Measurements from ENCODE around the gene APPL2.
"Not testable (repeated sequence)": the region's sequence is repeated elsewhere in the genome, so short reads cannot be mapped to it uniquely, and the experiment has no call there.

The APPL2 gene

DNA sequence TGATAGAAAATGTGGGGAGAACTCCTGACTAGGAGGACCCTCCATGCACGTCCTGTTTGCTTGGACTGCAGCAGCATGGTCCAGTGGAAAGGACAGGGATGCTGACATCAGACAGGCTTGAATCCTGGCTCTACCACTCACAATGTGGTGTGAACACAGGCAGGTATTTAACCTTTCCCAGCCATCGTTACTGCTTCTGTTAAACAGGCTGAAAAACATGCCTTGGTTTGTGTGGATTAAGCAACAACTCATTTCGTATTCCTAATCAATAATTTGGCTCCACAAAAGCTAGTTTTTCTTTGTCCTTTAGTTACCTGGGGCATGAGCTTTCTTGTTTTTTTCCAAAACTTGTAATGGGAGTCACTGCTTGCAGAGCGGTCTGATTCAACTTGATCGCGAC, 41.0 kb downstream of the APPL2 start:
- no peak for DNase-seq (ENCODE audit: low read depth in 3 of 3)

DNA sequence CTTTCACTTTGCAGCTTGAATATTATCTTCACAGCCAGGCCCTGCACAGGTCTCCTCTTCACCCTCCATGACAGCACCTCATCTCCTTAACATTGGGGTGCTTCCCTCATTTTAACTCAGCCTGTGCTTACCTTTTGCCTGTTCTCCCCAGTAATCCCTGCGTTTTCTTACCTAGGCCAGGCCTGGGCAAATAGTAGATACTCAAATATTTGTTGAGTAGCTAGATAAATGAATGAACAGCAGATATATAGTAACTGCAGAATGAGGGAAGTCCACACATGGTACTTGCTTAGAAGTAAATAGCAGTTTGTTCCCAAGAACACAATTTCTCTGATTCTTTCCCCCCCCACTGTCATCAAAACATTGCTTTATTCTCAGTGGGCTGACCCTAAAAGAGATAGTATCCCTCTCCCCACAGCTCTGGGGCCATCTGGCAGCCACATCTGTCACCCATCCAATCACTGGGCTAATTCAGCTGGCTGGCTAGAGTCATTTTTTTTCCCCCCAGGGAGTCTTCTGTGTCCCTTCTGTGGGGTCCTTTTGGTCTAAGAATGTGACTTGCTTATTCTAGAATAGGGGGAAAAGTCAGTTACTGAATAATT, 43.2 kb downstream of the APPL2 start:
- DNase-seq (ENCODE audit: low read depth in 3 of 3) = no peak

DNA sequence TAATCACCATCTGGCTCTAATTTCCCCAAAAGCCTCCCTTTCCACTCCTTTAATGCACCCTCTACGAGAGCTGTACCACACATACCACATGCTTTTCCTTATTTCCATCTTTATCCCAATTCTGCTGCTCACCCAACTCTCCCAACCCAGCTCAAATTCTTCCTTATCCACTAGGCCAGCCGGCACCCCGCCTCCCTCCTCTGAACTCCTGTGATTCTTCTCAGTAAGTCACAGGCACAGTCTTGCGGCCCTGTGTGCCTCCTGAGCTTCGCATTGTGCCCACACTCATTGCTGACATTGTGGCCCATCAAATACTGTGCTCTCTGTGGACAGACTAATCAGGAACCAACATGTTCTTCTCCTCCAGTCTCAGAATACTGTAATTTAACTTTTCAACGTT, 45.4 kb downstream of the APPL2 start:
- no peak for DNase-seq (ENCODE audit: low read depth in 3 of 3)

DNA sequence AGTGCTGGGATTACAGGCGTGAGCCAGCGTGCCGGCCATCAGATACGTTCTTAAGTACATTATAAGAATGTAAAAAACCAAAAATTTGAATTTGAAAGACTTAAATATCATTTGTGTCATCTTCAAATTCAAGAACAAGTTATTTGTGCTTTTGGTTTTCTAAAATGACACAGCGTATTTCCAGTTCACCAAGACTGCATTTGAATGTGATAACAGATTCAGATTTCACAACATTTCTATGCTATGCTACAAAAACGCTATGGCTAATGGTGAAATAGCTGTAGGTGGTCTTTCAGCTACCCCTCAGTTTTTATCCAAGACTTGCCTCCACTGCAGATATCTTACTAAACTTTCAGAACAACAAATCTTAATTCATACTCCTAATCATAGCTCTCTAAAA, 46.7 kb downstream of the APPL2 start:
- DNase-seq (ENCODE audit: low read depth in 3 of 3) = no peak

DNA sequence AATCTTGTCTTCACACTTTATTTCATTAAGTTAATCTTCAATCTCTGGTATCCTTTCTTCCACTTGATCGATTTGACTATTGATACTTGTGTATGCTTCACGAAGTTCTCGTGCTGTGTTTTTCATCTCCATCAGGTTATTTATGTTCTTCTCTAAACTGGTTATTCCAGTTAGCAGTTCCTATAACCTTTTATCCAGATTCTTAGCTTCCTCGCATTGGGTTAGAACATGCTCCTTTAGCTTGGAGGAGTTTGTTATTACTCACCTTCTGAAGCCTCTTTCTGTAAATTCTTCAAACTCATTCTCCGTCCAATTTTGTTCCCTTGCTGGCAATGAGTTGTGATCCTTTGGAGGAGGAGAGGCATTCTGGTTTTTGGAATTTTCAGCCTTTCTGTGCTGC, 52.0 kb downstream of the APPL2 start:
- DNase-seq (ENCODE audit: low read depth in 3 of 3) = not testable (repeated sequence)

DNA sequence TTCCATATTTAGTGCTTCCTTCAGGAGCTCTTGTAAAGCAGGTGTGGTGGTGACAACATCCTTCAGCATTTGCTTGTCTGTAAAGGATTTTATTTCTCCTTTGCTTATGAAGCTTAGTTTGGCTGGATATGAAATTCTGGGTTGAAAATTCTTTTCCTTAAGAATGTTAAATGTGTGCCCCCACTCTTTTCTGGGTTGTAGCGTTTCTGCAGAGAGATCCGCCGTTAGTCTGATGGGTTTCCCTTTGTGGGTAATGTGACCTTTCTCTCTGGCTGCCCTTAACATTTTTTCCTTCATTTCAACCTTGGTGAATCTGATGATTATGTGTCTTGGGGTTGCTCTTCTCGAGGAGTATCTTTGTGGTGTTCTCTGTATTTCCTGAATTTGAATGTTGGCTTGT, 52.6 kb downstream of the APPL2 start:
- DNase-seq (ENCODE audit: low read depth in 3 of 3) = not testable (repeated sequence)

DNA sequence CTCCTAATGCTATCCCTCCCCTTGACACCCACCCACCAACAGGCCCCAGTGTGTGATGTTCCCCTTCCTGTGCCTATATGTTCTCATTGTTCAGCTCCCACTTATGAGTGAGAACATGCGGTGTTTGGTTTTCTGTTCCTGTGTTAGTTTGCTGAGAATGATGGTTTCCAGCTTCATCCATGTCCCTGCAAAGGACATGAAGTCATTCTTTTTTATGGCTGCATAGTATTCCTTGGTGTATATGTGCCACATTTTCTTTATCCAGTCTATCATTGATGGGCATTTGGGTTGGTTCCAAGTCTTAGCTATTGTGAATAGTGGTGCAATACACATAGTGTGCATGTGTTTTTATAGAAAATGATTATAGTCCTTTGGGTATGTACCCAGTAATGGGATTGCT, 56.9 kb downstream of the APPL2 start:
- not testable (repeated sequence) for DNase-seq (ENCODE audit: low read depth in 3 of 3)

DNA sequence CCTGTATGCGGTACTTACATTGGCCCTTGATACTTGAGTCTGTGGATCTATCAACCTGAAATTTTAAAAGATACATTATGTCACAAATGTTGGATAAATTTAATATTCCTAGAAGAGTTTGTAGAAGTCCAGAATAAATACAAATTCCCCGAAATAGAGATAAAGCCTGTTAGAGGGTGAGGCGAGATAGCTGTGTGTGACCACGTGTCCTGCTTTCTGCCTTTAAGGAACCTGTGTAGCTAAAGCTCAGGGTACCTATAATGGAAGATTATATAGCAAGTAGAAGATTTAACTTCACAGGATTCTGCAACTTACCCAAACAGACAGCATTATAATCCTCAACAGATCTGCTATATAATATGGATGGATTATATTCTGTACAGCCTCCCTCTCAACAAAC, 58.8 kb downstream of the APPL2 start:
- DNase-seq (ENCODE audit: low read depth in 3 of 3) = no peak

DNA sequence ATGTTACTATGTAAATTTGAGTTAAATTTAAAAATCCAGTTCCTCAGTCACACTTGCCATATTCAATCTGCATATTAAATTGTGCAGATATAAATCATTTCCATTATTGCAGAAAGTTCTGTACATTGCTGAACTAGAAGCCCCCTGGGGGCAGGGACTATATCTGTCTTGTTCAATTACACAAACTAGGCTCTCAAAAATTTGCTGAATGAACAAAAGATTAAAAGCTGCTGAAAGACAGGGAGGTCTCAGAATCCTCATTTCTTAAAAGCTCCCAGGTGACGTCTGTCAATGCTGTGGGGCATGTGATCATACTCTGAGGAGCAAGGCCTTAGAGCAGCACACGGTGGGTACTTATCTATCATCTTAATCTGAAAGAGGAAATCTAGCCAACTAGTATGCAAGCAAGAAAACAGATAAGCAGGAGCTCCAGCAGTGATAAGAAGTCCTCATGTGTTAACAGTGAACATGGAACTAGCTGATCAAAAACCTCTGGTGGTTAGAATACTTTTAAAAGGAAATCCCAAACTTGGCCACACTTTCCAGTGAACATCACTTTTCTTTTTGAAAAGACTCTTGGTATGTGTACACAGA, 60.5 kb downstream of the APPL2 start:
- no peak for DNase-seq (ENCODE audit: low read depth in 3 of 3)

DNA sequence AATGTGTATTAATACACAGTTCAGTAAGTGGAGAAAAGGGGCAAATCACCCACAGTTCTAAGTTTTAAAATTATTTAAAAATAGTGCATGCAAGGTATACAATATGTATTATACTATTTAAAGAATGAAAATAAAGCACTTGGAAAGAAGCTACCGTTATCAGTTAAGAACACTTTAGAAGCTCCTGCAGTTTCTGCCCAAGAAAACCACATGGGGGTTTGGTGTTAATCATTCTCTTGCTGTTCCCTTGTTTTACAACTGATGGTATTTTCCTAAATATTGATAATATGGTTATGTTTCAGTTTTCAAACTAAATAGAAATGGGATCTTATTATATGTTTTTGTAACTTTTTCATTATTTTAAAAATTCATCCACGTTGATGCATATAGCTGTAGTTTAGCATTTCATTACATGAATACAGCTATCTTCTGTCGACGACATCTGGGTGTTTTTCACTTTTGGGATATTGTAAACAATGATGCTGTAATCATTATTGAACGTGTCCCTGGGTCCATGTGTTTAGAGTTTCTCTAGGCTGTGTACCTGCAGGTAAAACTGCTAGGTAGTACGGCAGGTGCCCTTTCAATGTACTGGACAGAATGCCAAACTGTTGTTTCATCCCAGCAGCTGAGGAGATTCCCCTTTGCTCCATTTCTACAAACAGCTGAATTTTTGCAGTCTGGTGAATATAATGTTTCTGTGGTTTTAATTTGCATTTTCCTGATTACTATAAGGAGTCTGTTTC, 64.1 kb downstream of the APPL2 start:
- no peak for DNase-seq (ENCODE audit: low read depth in 3 of 3)

DNA sequence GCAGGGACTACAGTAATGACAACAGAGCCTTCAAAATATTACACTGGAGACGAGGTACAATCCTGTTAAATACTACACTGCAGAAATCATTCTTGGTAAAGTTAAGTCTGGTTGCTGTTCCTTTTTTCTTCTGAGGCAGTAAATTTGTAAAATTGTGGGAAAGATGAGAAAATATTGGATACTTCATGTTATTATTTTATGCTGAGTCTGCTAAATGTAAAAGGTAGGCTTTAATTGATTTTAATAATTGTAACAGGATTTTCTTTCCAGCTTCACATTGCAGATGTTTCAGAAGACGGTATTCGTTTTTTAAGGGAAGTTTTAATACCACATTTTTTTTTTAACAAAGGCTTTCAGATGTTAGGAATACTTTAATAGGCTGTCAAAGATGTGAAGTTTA, 65.8 kb downstream of the APPL2 start:
- DNase-seq (ENCODE audit: low read depth in 3 of 3) = no peak

DNA sequence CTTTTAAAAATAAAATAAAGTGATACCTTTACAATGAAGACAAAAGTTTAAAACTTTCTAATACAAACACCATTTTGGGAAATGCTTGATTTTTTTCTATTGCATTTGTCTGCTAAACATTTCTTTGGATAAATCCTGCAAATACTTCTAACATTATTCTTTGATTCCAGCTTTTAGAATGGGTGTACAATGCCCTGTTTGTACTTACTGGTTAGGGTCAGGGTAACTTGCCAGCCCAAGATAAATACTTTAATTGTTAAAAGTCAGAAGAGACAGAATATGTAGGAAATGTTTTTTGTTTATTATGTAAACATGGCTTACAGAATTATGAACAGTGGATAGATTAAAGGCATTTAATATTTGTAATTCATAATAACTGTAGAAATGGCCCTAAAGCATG, 68.0 kb downstream of the APPL2 start:
- no peak for DNase-seq (ENCODE audit: low read depth in 3 of 3)

DNA sequence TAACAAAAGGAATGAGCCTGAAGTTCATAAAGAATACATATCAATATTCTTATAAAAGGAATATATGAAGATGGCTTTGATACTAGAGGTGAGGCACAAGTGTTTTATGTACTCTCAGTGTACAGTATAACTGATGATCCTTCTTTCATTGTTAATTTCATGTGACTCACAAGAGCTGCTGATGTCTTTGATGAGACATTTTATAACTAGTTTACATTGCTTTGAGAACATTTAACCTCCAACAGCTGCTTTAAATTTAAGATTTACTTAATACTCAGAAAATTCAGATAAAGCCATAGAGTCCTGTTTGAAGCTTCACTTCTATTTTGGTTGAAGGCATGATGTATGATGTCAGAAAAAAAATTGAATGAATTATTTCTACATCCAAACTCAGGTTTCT, 68.6 kb downstream of the APPL2 start:
- DNase-seq (ENCODE audit: low read depth in 3 of 3) = no peak

DNA sequence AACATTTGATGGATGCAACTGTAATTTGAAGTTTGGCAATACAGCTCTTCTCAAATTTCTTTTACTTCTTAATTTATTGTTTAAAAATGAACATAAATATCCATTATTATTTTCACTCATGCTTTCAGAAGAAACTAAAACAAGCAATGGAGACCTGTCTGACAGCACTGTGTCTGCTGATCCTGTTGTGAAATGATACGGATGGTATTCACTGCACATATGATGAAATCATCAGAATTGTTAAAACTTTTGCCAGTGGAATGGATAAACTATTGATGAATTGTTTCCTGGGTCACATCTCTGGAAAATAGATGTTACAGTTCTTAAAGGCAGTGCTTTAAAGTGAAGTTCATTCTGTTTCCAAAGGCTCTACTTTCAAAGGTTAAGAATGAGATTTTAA, 69.2 kb downstream of the APPL2 start:
- no peak for DNase-seq (ENCODE audit: low read depth in 3 of 3)

DNA sequence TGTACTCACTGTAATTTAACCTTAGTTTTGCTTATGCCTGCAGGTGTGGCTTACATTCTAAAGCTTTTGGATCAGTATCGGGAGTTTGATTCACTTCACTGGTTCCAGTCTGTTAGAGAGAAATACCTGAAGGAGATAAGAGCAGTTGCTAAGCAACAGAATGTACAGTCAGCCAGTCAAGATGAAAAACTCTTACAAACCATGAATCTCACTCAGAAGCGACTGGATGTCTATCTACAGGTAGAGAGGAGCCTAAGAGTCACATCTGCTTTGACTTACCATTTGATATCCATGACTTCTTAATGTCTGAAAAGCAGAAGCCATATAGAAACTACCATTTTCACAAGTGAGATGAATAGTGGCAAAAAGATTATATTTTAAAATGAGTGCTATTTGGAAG, 71.9 kb downstream of the APPL2 start:
- DNase-seq (ENCODE audit: low read depth in 3 of 3) = no peak

DNA sequence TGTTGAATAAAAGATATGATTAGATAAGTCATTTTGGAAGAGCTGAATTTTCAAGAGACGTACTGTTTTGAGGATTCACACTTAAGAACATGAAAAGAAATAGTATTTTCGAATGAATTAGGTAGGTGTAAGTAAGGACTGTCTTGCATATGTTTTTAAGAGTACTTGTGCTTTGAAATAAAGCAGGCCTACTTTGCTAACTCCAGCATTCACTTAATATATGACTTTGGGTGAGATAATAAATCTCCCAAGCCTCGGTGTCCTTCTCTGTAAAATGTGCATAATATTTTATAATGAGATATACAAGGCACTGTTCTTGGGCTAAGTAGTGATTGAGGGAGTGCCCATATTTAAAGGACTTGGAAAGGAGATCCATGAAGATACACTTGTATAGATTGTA, 73.8 kb downstream of the APPL2 start:
- no peak for DNase-seq (ENCODE audit: low read depth in 3 of 3)

DNA sequence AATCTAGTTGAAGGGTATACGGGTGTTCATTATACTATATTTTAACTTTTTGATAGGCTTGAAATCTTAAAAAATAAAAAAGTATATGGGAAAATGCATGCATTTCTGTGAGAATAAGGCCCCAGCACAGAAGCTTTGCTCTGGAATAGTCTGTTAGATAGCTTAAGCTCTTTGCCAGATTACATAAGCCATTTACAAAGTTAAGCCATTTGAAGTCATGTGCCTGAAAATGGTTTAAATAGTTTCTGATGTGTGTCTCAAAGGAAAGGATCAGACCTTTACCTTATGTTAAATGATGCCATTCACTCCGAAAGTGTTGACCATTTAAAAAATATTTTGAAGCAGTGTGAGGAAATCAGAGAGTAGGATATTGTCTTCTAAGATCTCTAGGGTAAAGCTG, 77.1 kb downstream of the APPL2 start:
- DNase-seq (ENCODE audit: low read depth in 3 of 3) = no peak

DNA sequence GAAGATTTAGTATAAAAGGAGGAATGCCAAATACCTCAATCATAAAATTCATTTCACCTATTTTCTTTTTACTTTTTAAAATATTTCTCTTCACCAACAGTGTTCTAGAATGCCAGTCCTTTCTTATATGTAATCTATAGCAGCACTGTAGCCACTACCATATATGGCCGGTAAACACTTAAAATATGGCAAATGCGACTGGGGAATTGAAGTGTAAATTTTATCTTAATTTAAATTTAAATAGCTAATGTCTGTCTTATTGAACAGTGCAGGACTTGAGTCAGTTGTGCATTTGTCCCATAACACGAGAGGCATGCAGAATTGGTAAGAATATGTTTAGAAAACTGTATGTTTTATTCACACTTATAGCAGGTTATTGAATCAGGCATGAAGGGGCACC, 78.4 kb downstream of the APPL2 start:
- no peak for DNase-seq (ENCODE audit: low read depth in 3 of 3)

DNA sequence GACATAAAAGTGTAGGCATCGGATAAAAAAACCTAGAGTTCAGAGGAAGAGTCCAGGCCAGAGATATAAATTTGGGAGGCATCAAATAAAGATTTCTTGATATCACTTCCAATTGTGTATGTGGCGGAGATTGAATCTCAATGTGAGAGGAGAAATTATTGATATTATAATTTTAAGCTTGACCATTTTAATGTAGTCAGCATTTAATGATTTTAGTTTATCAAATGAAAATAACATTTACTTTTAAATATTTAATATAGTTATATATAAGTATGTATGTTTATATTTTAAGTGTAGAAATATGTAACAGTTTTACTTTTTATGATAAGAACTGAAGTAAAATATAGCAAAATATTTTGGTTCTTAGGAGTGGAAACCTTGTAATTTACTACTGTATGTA, 79.7 kb downstream of the APPL2 start:
- DNase-seq (ENCODE audit: low read depth in 3 of 3) = no peak

DNA sequence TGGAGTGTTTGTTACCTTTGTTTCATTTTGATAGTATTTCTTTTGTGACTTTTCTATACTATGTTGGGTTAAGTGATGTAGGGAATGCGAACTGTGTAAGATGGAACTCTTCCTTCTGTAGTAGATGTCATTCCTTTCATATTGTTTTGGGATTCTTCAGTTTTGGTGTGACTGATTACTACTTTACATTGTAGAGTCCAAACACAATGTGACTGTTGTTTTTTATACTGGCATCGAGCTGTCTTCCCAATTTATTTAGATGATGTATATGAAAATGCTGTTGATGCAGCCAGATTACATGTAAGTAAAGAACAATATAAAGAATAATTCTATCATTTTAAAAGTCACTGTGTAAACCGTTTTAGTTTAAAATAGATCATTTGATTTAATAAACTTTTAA, 93.7 kb downstream of the APPL2 start:
- DNase-seq (ENCODE audit: low read depth in 3 of 3) = no peak

DNA sequence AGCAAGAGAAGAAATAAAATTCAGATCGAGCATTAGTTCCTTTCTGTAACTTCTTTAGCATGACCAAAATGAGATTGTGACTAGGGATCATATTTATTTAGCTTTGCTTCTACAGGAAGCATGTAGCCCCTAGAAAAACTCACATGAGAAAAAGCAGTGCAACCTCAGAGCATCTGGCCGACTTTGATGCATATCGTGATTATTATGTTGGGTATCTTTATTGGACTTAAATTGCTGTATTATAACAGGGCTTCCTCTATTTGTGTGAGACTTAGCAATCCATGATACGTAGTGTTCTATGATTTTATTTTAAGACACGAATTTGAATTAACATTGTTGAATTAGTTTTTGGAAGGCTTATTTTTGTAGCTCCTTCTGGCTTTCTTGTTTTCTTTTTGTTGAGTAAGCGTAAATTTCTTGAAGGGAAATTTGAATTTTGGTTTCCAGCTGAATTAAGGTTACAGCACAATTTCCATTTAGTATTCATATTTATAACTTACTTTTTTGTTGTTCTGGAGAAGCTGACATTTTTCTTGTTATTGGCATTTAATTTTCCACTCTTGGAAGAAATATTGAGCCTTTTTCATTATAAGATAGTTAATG, 94.6 kb downstream of the APPL2 start:
- no peak for DNase-seq (ENCODE audit: low read depth in 3 of 3)

DNA sequence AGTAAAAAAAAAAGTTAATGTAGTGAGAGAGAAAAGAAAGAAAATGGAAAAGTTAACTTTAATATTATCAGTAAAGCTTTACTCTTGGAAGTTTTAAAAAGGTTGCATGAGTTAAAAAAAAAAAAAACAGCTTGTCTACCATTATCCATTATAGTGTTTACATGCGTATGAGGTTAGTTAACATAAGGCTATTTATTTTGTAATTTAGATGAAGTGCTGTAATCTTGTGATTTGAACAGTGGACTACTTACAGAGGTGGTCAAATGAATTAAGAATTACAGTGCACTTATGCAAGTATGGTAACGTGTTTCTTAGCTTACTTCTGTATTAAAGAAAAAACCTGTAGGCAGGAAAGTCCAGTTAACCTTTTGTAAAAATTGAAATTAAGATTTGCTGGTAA, 97.7 kb downstream of the APPL2 start:
- DNase-seq (ENCODE audit: low read depth in 3 of 3) = no peak

Data from stimulated activated CD4-positive, alpha-beta T cell treated with anti-CD3 and anti-CD28 coated beads, TNF-alpha, amount 100 ng/mL, for 4 hours (primary cell).